ENCODE measurements around the gene PCDHGB7. TPM values are rescaled to one million over a fixed set of nuclear protein-coding genes. Genes with fewer than 3 reads are reported as not detected.
A peak's percentile ranks its signal among the peaks of the same experiment; 100 is the strongest.
"Not testable (repeated sequence)": the region's sequence is repeated elsewhere in the genome, so short reads cannot be mapped to it uniquely, and the experiment has no call there.

Gene PCDHGB7
- total RNA-seq (2014; rRNA removed; shearing (Covaris generic)), result 0.91 and 1.8 TPM in 2 replicates

DNA sequence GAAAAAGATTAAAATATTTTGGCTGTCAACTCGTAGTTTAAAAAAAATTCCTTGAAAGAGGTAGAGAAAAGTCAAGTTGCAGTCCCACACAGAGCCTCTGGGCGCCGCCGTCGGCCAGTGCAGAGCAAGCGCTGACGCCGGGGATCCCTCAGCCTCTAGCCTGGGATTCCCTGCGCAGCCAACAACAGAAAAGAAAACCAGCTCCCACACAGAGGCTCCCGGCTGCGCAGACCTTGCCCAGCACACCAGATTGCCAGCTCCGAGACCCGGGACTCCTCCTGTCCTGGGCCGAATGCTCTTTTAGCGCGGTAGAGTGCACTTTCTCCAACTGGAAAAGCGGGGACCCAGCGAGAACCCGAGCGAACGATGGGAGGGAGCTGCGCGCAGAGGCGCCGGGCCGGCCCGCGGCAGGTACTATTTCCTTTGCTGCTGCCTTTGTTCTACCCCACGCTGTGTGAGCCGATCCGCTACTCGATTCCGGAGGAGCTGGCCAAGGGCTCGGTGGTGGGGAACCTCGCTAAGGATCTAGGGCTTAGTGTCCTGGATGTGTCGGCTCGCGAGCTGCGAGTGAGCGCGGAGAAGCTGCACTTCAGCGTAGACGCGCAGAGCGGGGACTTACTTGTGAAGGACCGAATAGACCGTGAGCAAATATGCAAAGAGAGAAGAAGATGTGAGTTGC, at the start of gene PCDHGB7:
TSS of gene PCDHGB7 (plus strand) at position 184 of the 679 bp plus-strand sequence. CDS start at position 367, 183 bp downstream.
- not testable (repeated sequence) for H3K27me3 ChIP-seq, H3K4me3 ChIP-seq, H3K4me1 ChIP-seq, H3K27ac ChIP-seq
- DNase-seq, result peak in 1 of 2 experiments; percentile 15
- Histone ChIP-seq H3K9me3 (replicated peaks) (peaks cover 16% of the 10 kb centered on the region), H3K36me3 (peaks cover 20% of the 10 kb centered on the region; the same call in 1 of the 2 replicates)

DNA sequence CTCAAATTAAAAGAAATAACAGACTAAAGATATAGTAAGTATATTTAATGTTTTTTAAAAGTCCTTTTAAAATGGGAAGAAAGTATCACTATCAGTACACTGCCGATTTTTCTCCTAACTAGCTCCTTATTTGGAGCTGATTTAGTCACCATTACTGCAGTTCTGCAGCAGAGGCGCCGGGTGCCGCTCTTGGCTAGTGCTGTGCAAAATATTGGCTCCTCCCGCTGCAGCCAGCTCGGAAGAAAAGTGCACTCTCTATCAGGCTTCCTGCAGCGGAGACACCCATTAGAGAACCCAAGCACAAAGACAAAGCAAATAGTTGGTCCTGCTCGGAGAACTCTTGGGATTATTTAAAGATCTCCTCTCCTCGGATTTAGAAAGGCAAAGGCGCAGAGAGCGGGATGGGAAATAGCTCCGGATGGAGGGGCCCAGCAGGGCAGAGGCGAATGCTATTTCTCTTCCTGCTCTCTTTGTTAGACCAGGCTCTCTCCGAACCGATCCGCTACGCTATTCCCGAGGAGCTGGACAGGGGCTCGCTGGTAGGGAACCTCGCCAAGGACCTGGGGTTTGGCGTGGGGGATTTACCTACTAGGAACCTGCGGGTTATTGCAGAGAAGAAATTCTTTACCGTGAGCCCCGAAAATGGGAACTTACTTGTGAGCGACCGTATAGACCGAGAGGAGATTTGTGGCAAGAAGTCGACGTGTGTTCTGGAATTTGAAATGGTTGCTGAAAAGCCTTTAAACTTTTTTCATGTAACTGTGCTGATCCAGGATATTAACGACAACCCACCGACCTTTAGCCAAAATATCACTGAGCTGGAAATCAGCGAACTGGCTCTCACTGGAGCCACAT, 47.3 kb upstream of the PCDHGB7 start, which contains the start of gene PCDHGB3:
TSS of gene PCDHGB3 (plus strand) at position 249 of the 855 bp plus-strand sequence. CDS start at position 402, 153 bp downstream.
- H3K27me3 ChIP-seq, result no peaks in the 10 kb centered on the region
- no peak for DNase-seq
- no peaks in the 10 kb centered on the region for H3K4me1 ChIP-seq
- H3K27ac ChIP-seq, result no peak within 1 kb of the TSS
- no peak within 1 kb of the TSS for H3K4me3 ChIP-seq
- peaks cover 65% of the 10 kb centered on the region for H3K36me3 ChIP-seq
- peaks cover 27% of the 10 kb centered on the region for H3K9me3 ChIP-seq (replicated peaks)

DNA sequence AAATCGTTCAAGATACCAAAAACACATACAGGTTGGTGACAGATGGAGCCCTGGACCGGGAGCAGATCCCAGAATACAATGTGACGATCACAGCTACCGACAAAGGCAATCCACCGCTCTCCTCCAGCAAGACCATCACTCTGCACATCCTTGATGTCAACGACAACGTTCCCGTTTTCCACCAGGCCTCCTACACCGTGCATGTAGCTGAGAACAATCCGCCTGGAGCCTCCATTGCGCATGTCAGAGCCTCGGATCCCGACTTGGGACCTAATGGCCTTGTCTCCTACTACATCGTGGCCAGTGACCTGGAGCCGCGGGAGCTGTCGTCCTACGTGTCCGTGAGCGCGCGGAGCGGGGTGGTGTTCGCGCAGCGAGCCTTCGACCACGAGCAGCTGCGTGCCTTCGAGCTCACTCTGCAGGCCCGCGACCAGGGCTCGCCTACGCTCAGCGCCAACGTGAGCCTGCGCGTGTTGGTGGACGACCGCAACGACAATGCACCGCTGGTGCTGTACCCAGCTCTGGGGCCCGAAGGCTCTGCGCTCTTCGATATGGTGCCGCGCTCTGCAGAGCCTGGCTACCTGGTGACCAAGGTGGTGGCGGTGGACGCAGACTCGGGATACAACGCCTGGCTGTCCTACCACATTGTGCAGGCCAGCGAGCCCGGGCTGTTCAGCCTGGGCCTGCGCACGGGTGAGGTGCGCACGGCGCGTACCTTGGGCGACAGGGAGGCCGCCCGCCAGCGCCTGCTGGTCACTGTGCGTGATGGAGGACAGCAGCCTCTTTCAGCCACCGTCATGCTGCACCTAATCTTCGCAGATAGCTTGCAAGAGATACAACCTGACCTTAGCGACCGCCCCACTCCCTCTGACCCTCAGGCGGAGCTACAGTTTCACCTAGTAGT, 45.7 kb upstream of the PCDHGB7 start:
- no peak for DNase-seq
- Histone ChIP-seq H3K36me3 (peaks cover 61% of the 10 kb centered on the region), H3K27me3 (no peaks in the 10 kb centered on the region), H3K9me3 (replicated peaks) (peaks cover 27% of the 10 kb centered on the region), H3K4me1 (no peaks in the 10 kb centered on the region), H3K27ac (no peak overlapping the region), H3K4me3 (no peak overlapping the region)

DNA sequence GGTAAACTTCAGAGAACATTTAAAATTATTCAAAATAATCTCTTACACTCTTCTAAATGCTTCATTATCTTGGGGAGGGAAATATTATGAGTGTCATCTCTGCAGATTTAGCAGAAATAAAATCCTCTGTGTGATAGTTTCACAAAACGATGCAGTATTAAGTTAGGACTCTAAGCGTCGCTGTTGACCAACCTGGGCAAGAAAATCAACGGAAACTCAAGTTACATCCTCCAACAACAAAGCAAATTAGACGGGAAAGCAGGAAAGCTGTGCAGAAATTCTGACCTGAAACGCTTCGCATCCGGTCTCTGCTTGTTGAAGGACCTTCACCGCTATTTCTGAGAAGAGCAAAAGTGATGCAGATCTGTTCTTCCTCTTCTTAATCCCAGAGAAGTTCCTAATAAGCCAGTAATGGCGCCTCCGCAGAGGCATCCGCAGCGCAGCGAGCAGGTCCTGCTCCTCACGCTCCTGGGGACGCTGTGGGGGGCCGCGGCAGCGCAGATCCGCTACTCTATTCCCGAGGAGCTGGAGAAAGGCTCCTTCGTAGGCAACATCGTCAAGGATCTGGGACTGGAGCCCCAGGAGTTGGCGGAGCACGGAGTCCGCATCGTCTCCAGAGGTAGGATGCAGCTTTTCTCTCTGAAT, 43.7 kb upstream of the PCDHGB7 start, which contains the start of gene PCDHGA6:
TSS of gene PCDHGA6 (plus strand) at position 219 of the 645 bp plus-strand sequence. CDS start at position 412, 193 bp downstream.
- Histone ChIP-seq H3K9me3 (replicated peaks) (peaks cover 26% of the 10 kb centered on the region), H3K4me3 (no peak within 1 kb of the TSS), H3K4me1 (no peaks in the 10 kb centered on the region), H3K27me3 (no peaks in the 10 kb centered on the region), H3K27ac (no peak within 1 kb of the TSS), H3K36me3 (peaks cover 64% of the 10 kb centered on the region)
- no peak for DNase-seq

DNA sequence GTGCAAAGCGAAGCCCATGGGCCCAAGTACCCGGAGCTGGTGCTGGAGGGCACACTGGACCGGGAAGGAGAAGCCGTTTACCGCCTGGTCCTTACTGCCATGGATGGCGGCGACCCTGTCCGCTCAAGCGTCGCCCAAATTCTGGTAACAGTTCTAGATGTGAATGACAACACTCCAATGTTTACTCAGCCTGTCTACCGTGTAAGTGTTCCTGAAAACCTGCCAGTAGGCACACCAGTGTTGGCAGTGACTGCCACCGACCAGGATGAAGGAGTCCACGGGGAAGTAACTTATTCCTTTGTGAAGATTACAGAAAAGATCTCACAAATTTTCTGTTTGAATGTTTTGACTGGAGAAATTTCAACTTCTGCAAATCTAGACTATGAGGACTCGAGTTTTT, 42.9 kb upstream of the PCDHGB7 start:
- no peak overlapping the region for H3K27ac ChIP-seq
- peaks cover 26% of the 10 kb centered on the region for H3K9me3 ChIP-seq (replicated peaks)
- H3K4me1 ChIP-seq, result no peaks in the 10 kb centered on the region
- peaks cover 64% of the 10 kb centered on the region for H3K36me3 ChIP-seq
- no peak overlapping the region for H3K4me3 ChIP-seq
- DNase-seq, result no peak
- H3K27me3 ChIP-seq, result no peaks in the 10 kb centered on the region

DNA sequence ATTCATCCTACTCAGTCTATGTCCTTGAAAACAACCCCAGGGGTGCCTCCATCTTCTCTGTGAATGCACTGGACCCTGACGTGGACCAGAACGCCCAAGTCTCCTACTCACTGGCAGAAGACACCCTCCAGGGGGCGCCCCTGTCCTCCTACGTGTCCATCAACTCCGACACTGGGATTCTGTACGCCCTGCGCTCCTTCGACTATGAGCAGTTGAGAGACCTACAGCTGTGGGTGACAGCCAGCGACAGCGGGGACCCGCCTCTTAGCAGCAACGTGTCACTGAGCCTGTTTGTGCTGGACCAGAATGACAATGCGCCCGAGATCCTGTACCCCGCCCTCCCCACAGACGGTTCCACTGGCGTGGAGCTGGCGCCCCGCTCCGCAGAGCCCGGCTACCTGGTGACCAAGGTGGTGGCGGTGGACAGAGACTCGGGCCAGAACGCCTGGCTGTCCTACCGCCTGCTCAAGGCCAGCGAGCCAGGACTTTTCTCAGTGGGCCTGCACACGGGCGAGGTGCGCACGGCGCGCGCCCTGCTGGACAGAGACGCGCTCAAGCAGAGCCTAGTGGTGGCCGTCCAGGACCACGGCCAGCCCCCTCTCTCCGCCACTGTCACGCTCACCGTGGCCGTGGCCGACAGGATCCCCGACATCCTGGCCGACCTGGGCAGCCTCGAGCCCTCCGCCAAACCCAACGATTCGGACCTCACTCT, 41.9 kb upstream of the PCDHGB7 start:
- DNase-seq, H3K4me1 ChIP-seq, H3K4me3 ChIP-seq, H3K27me3 ChIP-seq, H3K27ac ChIP-seq: not testable (repeated sequence)
- peaks cover 26% of the 10 kb centered on the region for H3K9me3 ChIP-seq (replicated peaks)
- H3K36me3 ChIP-seq, result peaks cover 60% of the 10 kb centered on the region

DNA sequence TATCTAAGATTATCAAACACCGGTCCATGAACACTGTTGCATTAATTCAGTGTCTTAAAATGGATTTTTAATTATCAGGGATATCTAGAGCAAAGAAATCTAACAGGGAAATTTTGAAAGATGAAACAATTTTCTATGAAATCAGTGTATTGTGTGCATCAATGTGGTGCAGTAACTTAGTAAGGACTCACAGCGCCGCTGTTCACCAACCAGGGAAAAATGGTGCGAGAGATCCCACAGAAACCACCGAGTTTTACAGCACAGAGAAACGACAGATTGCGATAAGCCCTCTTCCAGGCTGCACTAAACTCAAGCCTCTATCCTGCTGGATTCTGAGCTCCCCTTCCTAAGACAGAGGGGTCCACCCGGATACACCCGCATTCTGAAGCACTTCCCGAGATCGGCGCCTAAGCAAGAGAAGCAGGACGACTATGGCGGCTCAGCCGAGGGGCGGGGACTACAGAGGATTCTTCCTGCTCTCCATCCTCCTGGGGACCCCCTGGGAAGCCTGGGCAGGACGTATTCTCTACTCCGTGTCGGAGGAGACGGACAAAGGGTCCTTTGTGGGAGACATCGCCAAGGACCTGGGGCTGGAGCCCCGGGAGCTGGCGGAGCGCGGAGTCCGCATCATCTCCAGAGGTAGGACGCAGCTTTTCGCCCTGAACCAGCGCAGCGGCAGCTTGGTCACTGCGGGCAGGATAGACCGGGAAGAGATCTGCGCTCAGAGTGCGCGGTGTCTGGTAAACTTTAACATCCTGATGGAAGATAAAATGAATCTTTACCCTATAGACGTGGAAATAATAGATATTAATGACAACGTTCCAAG, 34.8 kb upstream of the PCDHGB7 start, which contains the start of gene PCDHGA7:
TSS of gene PCDHGA7 (plus strand) at position 274 of the 826 bp plus-strand sequence. CDS start at position 432, 158 bp downstream.
- Histone ChIP-seq H3K4me3 (no peak within 1 kb of the TSS), H3K27ac (no peak within 1 kb of the TSS), H3K36me3 (peaks cover 58% of the 10 kb centered on the region), H3K4me1 (no peaks in the 10 kb centered on the region), H3K27me3 (no peaks in the 10 kb centered on the region), H3K9me3 (replicated peaks) (peaks cover 13% of the 10 kb centered on the region)
- DNase-seq, result no peak

DNA sequence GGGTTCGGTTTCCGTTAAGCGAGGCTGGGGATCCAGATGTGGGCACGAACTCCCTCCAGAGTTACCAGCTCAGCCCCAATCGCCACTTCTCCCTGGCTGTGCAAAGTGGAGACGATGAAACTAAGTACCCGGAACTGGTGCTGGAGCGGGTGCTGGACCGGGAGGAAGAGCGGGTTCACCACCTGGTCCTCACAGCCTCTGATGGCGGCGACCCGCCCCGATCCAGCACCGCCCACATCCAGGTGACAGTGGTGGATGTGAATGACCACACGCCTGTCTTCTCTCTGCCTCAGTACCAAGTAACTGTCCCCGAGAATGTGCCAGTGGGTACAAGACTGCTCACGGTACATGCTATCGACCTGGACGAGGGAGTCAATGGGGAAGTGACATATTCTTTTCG, 34.1 kb upstream of the PCDHGB7 start:
- Histone ChIP-seq H3K36me3 (peaks cover 51% of the 10 kb centered on the region), H3K27ac (no peak overlapping the region), H3K9me3 (replicated peaks) (peaks cover 7% of the 10 kb centered on the region), H3K4me3 (no peak overlapping the region), H3K27me3 (no peaks in the 10 kb centered on the region), H3K4me1 (no peaks in the 10 kb centered on the region)
- DNase-seq, result no peak

DNA sequence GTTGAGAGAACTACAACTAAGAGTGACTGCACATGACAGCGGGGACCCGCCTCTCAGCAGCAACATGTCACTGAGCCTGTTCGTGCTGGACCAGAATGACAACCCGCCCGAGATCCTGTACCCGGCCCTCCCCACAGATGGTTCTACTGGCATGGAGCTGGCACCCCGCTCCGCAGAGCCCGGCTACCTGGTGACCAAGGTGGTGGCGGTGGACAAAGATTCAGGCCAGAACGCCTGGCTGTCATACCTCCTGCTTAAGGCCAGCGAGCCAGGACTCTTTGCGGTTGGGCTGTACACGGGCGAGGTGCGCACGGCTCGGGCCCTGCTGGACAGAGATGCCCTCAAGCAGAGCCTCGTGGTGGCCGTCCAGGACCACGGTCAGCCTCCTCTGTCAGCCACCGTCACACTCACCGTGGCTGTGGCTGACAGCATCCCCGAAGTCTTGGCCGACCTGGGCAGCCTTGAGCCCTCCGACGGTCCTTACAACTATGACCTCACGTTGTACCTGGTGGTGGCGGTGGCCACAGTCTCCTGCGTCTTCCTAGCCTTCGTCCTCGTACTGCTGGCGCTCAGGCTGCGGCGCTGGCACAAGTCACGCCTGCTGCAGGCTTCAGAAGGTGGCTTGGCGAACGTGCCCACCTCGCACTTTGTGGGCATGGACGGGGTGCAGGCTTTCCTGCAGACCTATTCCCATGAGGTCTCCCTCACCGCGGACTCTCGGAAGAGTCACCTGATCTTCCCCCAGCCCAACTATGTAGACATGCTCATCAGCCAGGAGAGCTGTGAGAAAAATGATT, 32.8 kb upstream of the PCDHGB7 start:
- H3K4me3 ChIP-seq, result no peak overlapping the region
- no peak overlapping the region for H3K27ac ChIP-seq
- no peak for DNase-seq
- H3K9me3 ChIP-seq (replicated peaks), result peaks cover 7% of the 10 kb centered on the region
- H3K4me1 ChIP-seq, result no peaks in the 10 kb centered on the region
- no peaks in the 10 kb centered on the region for H3K27me3 ChIP-seq
- peaks cover 44% of the 10 kb centered on the region for H3K36me3 ChIP-seq

DNA sequence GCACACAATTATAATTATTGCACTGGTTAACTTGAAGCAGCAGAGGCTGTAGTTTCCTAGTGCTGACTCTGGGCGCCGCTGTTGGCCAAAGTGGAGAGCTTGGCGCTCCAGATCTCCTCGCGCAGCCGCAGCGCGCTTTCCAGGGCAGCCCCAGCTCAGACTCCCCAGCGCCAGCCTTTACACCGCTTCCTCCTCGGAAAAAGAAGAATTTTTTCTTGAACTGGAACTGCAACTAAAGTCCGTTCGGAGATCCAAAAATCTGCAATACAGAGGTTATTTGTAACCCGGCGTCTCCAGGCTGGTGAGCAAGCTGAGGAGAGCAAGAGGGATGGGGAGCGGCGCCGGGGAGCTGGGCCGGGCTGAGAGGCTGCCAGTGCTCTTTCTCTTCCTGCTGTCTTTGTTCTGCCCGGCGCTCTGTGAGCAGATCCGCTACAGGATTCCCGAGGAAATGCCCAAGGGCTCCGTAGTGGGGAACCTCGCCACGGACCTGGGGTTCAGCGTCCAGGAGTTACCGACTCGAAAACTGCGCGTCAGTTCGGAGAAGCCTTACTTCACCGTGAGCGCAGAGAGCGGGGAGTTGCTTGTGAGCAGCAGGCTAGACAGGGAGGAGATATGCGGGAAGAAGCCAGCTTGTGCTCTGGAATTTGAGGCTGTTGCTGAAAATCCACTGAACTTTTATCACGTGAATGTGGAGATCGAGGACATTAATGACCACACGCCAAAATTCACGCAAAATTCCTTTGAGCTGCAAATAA, 29.7 kb upstream of the PCDHGB7 start, which contains the start of gene PCDHGB4:
TSS of gene PCDHGB4 (plus strand) at position 142 of the 755 bp plus-strand sequence. CDS start at position 329, 187 bp downstream.
- not testable (repeated sequence) for H3K27ac ChIP-seq; H3K9me3 ChIP-seq (replicated peaks); DNase-seq; H3K4me1 ChIP-seq; H3K27me3 ChIP-seq; H3K4me3 ChIP-seq
- peaks cover 40% of the 10 kb centered on the region for H3K36me3 ChIP-seq

DNA sequence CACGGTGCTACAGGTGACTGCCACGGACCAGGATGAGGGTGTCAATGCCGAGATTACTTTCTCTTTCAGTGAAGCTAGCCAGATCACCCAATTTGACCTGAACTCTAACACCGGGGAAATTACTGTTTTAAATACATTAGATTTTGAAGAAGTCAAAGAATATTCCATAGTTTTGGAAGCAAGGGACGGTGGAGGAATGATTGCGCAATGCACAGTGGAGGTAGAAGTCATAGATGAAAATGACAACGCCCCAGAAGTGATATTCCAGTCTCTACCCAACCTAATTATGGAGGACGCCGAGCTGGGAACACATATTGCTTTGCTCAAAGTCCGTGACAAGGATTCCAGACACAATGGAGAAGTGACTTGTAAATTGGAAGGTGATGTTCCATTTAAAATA, 28.8 kb upstream of the PCDHGB7 start:
- H3K27ac ChIP-seq, result no peak overlapping the region
- peaks cover 37% of the 10 kb centered on the region for H3K36me3 ChIP-seq
- H3K4me3 ChIP-seq, result no peak overlapping the region
- DNase-seq, result no peak
- no peaks in the 10 kb centered on the region for H3K4me1 ChIP-seq
- H3K27me3 ChIP-seq, result no peaks in the 10 kb centered on the region
- H3K9me3 ChIP-seq (replicated peaks), result peaks cover 9% of the 10 kb centered on the region
